GM18498 (cell line): Measurements from ENCODE around the gene TMEM125.

ENCODE experiments used
- ATAC-seq: cut with Tn5 transposase; IDR thresholded peaks from one replicate; pipeline ENCODE4 v1.9.1; 2021; ENCODE audit warnings: mild to moderate bottlenecking, moderate library complexity; ENCODE audit not compliant: unreplicated experiment

The TMEM125 gene

GRCh38 chr1:43272576-43273571, 3.1 kb downstream of the TMEM125 start:
- no peak for ATAC-seq

GRCh38 chr1:43273708-43274107, 3.9 kb downstream of the TMEM125 start:
- ATAC-seq, result no peak

- no peak for ATAC-seq
Observed at GRCh38 chr1:43274125-43274803, 4.5 kb downstream of the TMEM125 start.

- no peak for ATAC-seq
Observed at GRCh38 chr1:43274804-43275180, 5.0 kb downstream of the TMEM125 start.

- ATAC-seq, result no peak
Observed at GRCh38 chr1:43275826-43276620, 6.2 kb downstream of the TMEM125 start.

- no peak for ATAC-seq
Observed at GRCh38 chr1:43276673-43277072, 6.9 kb downstream of the TMEM125 start.

- ATAC-seq, result no peak
Observed at GRCh38 chr1:43277116-43277876, 7.5 kb downstream of the TMEM125 start.

GRCh38 chr1:43279161-43279560, 9.4 kb downstream of the TMEM125 start:
- ATAC-seq, result no peak

GRCh38 chr1:43279666-43280065, 9.9 kb downstream of the TMEM125 start:
- ATAC-seq, result no peak

GRCh38 chr1:43280692-43281091, 10.9 kb downstream of the TMEM125 start:
- ATAC-seq, result no peak

- ATAC-seq, result no peak
Observed at GRCh38 chr1:43282220-43283195, 12.7 kb downstream of the TMEM125 start.

- no peak for ATAC-seq
Observed at GRCh38 chr1:43284065-43284464, 14.3 kb downstream of the TMEM125 start.

GRCh38 chr1:43284546-43285110, 14.8 kb downstream of the TMEM125 start:
- no peak for ATAC-seq

- ATAC-seq, result no peak
Observed at GRCh38 chr1:43285269-43285990, 15.6 kb downstream of the TMEM125 start, which contains the start of gene C1orf210. TSS of gene C1orf210 (minus strand) at chr1:43285581. CDS start at chr1:43283270, 2,311 bp downstream.

GRCh38 chr1:43286115-43286514, 16.3 kb downstream of the TMEM125 start:
- ATAC-seq, result no peak

- ATAC-seq, result no peak
Observed at GRCh38 chr1:43286533-43286932, 16.8 kb downstream of the TMEM125 start.

GRCh38 chr1:43288058-43288784, 18.4 kb downstream of the TMEM125 start:
- ATAC-seq, result no peak
